Fibroblast of lung (primary cell): ENCODE data around the gene TNNT3.

Experiments used
- CTCF ChIP-seq, 2 donors: IDR thresholded peaks in 1 of 2; conservative IDR thresholded peaks in 1 of 2; 1 replicate in 1 of 2; 2 replicates in 1 of 2; pipeline ENCODE4 v1.5.1; 2011 to 2012; ENCODE audit warnings: low read length in 2 of 2, control low read depth in 1 of 2, inconsistent platforms in 1 of 2, low read depth in 1 of 2, mild to moderate bottlenecking in 1 of 2
- EZH2 ChIP-seq: IDR thresholded peaks from 2 replicates; pipeline ENCODE4 v1.5.1; 2012; ENCODE audit warnings: low read length, control low read depth, mild to moderate bottlenecking; ENCODE audit errors: missing control alignments

- TF ChIP-seq CTCF (conservative IDR thresholded peaks at IDR 0.05 in 1 of 2, IDR thresholded peaks at IDR 0.05 in 1 of 2; ENCODE audit: low read depth in 1 of 2, low read length in 2 of 2) (no peak), EZH2 (no peak)
These were observed 22.6 kb upstream of the TNNT3 start for GRCh38 chr11:1896923-1897322.
